ENCODE data around the gene PCDHGB2. TPM values are rescaled to one million over a fixed set of nuclear protein-coding genes. Genes with fewer than 3 reads are reported as not detected.

PCDHGB2 gene
- total and polyA plus RNA-seq, 2 of the 8 experiments (the other 6 are each of a cell fraction or from before 2014, with no cell fraction given): 1.9 to 2.9 TPM

GRCh38 chr5:141326088-141326854 is 33.5 kb upstream of the PCDHGB2 start (continued):
- TF ChIP-seq NANOG (IDR thresholded peaks at IDR 0.05; ENCODE audit: insufficient read depth, low read depth, low read length, poor library complexity, severe bottlenecking) (no peak), TCF12 (IDR thresholded peaks at IDR 0.05; ENCODE audit: low read depth, low read length) (no peak), BCL11A (IDR thresholded peaks at IDR 0.05; ENCODE audit: low read depth in 2 of 2, low read length in 2 of 2) (no peak), CTCF (IDR thresholded peaks at IDR 0.05; ENCODE audit: control extremely low read depth in 1 of 3, insufficient read depth in 1 of 3, low read depth in 1 of 3, low read length in 3 of 3) (peak; percentile 58 to 74 (median 71)), KDM5A (IDR thresholded peaks at IDR 0.05; ENCODE audit: low read length) (no peak), TAF7 (optimal IDR thresholded peaks at IDR 0.05; ENCODE audit: borderline replicate concordance, low read depth, low read length) (peak; percentile 46), EP300 (IDR thresholded peaks at IDR 0.05; ENCODE audit: borderline replicate concordance in 1 of 2, low read depth in 2 of 2, low read length in 2 of 2) (no peak), POU5F1 (IDR thresholded peaks at IDR 0.05; ENCODE audit: low read depth, low read length) (no peak), SIRT6 (IDR thresholded peaks at IDR 0.05; ENCODE audit: low read length) (no peak), TAF1 (IDR thresholded peaks at IDR 0.05; ENCODE audit: low read depth, low read length) (peak; percentile 61), NRF1 (IDR thresholded peaks at IDR 0.05; ENCODE audit: low read depth, low read length) (no peak), CREB1 (IDR thresholded peaks at IDR 0.05) (peak; percentile 28; the same call in 1 of the 2 replicates), TEAD4 (IDR thresholded peaks at IDR 0.05; ENCODE audit: low read depth, low read length) (no peak), CBX8 (IDR thresholded peaks at IDR 0.05; ENCODE audit: borderline replicate concordance, low read depth, low read length) (no peak), RBBP5 (IDR thresholded peaks at IDR 0.05; ENCODE audit: borderline replicate concordance, low read depth, low read length) (no peak), CEBPB (IDR thresholded peaks at IDR 0.05; ENCODE audit: low read depth, low read length) (no peak), KDM4A (IDR thresholded peaks at IDR 0.05; ENCODE audit: low read depth, low read length, severe bottlenecking) (peak; percentile 64), MAX (IDR thresholded peaks at IDR 0.05) (peak; percentile 37; the same call in 1 of the 2 replicates), TBP (IDR thresholded peaks at IDR 0.05; ENCODE audit: low read depth, low read length) (no peak), RAD21 (IDR thresholded peaks at IDR 0.05 in 1 of 2, conservative IDR thresholded peaks at IDR 0.05 in 1 of 2; ENCODE audit: low read depth in 2 of 2, low read length in 2 of 2) (peak; percentile 47 to 63), CHD1 (IDR thresholded peaks at IDR 0.05; ENCODE audit: low read depth, low read length) (no peak), BACH1 (IDR thresholded peaks at IDR 0.05; ENCODE audit: low read length) (peak; percentile 65)

Data from H1 (cell line).